Heart left ventricle (tissue), 16 donors: ENCODE measurements around the gene ZDHHC24. TPM values are rescaled to one million over a fixed set of nuclear protein-coding genes. Genes with fewer than 3 reads are reported as not detected.

ENCODE experiments used
- ATAC-seq, 4 donors: fragments of 200-7000 bp; cut with Tn5 transposase; one replicate each; pipeline ENCODE4 v1.9.1; 2020 to 2022; ENCODE audit warnings: moderate library complexity in 4 of 4, mild to moderate bottlenecking in 3 of 4, moderate number of reproducible peaks in 1 of 4
- DNase-seq, 5 donors: peaks; one replicate each; pipeline ENCODE4 v3.0.0-alpha.2; 2020
- H3K27ac ChIP-seq, 12 donors: fragments of 200-600 bp; sonication (generic) in 4 of 12; one replicate each; pipeline versions ENCODE4 v1.5.0 to v1.8.0; 2016 to 2022; ENCODE audit warnings: mild to moderate bottlenecking in 2 of 12
- H3K27me3 ChIP-seq, 9 donors: fragments of 200-600 bp; sonication (generic) in 2 of 9; one replicate each; pipeline versions ENCODE4 v1.5.1 to v1.8.0; 2016 to 2022; ENCODE audit warnings: mild to moderate bottlenecking in 3 of 9
- H3K36me3 ChIP-seq, 9 donors: fragments of 200-600 bp; sonication (generic) in 2 of 9; one replicate each; pipeline versions ENCODE4 v1.5.0 to v1.8.0; 2018 to 2022; ENCODE audit warnings: mild to moderate bottlenecking in 2 of 9
- H3K4me1 ChIP-seq, 12 donors: fragments of 200-600 bp; sonication (generic) in 4 of 12; one replicate each; pipeline versions ENCODE4 v1.5.0 to v1.8.0; 2016 to 2022; ENCODE audit warnings: mild to moderate bottlenecking in 3 of 12
- H3K4me3 ChIP-seq, 12 donors: fragments of 200-600 bp; sonication (generic) in 4 of 12; one replicate each; pipeline versions ENCODE4 v1.5.0 to v1.8.0; 2017 to 2022; ENCODE audit warnings: mild to moderate bottlenecking in 9 of 12, moderate library complexity in 4 of 12
- H3K9me3 ChIP-seq, 12 donors: fragments of 200-600 bp; sonication (generic) in 4 of 12; one replicate each; pipeline versions ENCODE4 v1.5.0 to v1.8.0; 2016 to 2022; ENCODE audit warnings: mild to moderate bottlenecking in 1 of 12
- POLR2A ChIP-seq, 2 donors: fragments of 450-650 bp; IDR thresholded peaks; one replicate each; pipeline ENCODE4 v1.6.1; 2017; ENCODE audit warnings: antibody characterized with exemption in 2 of 2, mild to moderate bottlenecking in 2 of 2, moderate library complexity in 2 of 2
- WGBS, 4 donors: extraction: QIAGEN DNeasy Blood & Tissue Kit in 2 of 4; methylation state at CpG; one replicate each; pipeline versions ENCODE4 v1.1.5 to v1.1.7; 2013 to 2018; 5-methylcytosine and 5-hydroxymethylcytosine counted together
- intact Hi-C, 10 donors: fragments of 100-400 bp; cut with DNase I; formaldehyde crosslinking; loops; one replicate each; pipeline versions ENCODE4 v1.11.1 to v1.14.2; 2022
- polyA plus RNA-seq, 2 donors: library from polyadenylated mRNA; stranded (reverse); fragments of 200-250 nt; gene quantifications; one replicate each; pipeline ENCODE4 v1.2.3, GENCODE V29; 2013
- total RNA-seq, 9 donors: library from RNA; depleted of rRNA in 2 of 9; stranded (reverse); fragments of >200 nt in 2 of 9; fragmentation: NEBNext Ultra II Directional in 3 of 9; extraction: Animal tissue kit (Norgen Biotek cat#: 25700) in 3 of 9; gene quantifications; one replicate each; pipeline versions ENCODE4 v1.1.0 to v1.2.4, GENCODE V29; 2016 to 2023
- TF ChIP-seq, protein P1 (sequence below), 12 donors: fragments of 200-600 bp; sonication (generic) in 4 of 12; IDR thresholded peaks; one replicate each; pipeline versions ENCODE4 v1.5.0 to v1.8.0; 2018 to 2022; ENCODE audit warnings: antibody characterized with exemption in 12 of 12, mild to moderate bottlenecking in 5 of 12
- donor health status: ischemic (EF 13 %, LVEDD 7.1; RV severe dilation, severe dysfunction).
- donor health status: healthy with polysubstance abuse.
- donor health status: DM: no; HTN: yes; CAD: no.
- donor health status: DM: no; HTN: no; CAD: no.
- donor health status: ischemic (EF 25% LVEDD 6.9; RV normal size, moderate dysfunction).
- donor health status: ischemic (EF 25% LVEDD 5.7; RV mildly dilated, moderate dysfunction).
- donor health status: healthy.
- donor health status: DM: yes; HTN: yes; CAD: no.
- donor health status: ischemic (EF 35%, LVEDD 5.7; RV mildly dilated, moderate dysfunction).
- donor health status: nonischemic (EF 11% LVEDD 7.7; RV severe dilation, severe dysfunction).
- donor health status: DM: yes; HTN: yes; CAD: no.
- donor health status: PGD.
- donor health status: ischemic (EF 29% LVEDD 5.4; RV normal size, mild dysfunction).
- donor health status: nonischemic (EF 23%, LVEDD 6.1; RV moderate dilation, normal function).

The ZDHHC24 gene
- total and polyA plus RNA-seq, 11 donors: 5.1 to 13.2 (median 6.7) TPM

DNA sequence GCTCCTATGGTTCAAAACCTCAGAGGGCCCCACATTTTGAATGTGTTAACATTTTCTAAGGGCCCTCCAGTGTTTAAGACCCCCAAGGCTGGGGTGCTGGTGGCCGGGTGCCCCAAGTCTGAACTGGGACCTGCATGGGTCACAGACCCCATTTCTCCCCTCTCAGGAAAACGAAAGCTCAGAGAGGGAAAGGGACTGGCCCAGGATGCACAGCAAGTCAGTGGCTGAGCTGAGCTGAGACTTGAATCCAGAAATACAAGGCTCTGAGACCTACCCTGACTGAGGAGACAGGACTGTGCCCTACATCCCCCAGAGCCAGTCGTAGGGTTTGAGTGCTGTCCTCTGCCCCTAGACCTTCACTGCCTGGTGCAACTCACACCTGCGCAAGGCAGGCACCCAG is 5.0 kb upstream of the ZDHHC24 start:
- H3K9me3 ChIP-seq: no peaks in the 10 kb centered on the region
- peaks cover 0 to 11% (median 7%) of the 10 kb centered on the region in 12 donors for H3K4me1 ChIP-seq
- no peak overlapping the region for H3K27ac ChIP-seq
- TF ChIP-seq, protein P1, sequence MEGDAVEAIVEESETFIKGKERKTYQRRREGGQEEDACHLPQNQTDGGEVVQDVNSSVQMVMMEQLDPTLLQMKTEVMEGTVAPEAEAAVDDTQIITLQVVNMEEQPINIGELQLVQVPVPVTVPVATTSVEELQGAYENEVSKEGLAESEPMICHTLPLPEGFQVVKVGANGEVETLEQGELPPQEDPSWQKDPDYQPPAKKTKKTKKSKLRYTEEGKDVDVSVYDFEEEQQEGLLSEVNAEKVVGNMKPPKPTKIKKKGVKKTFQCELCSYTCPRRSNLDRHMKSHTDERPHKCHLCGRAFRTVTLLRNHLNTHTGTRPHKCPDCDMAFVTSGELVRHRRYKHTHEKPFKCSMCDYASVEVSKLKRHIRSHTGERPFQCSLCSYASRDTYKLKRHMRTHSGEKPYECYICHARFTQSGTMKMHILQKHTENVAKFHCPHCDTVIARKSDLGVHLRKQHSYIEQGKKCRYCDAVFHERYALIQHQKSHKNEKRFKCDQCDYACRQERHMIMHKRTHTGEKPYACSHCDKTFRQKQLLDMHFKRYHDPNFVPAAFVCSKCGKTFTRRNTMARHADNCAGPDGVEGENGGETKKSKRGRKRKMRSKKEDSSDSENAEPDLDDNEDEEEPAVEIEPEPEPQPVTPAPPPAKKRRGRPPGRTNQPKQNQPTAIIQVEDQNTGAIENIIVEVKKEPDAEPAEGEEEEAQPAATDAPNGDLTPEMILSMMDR (IDR thresholded peaks at IDR 0.05): no peak
- no peak for TF ChIP-seq POLR2A (IDR thresholded peaks at IDR 0.05)
- no peaks in the 10 kb centered on the region for H3K36me3 ChIP-seq
- intact Hi-C loops: no loop called here
- 82 to 89% (median 86%) methylated on average over 4 of the region's 4 CpGs for WGBS, 4 donors
- no peaks in the 10 kb centered on the region for H3K27me3 ChIP-seq
- H3K4me3 ChIP-seq: no peak overlapping the region
- ATAC-seq: no peak
- no peak for DNase-seq

DNA sequence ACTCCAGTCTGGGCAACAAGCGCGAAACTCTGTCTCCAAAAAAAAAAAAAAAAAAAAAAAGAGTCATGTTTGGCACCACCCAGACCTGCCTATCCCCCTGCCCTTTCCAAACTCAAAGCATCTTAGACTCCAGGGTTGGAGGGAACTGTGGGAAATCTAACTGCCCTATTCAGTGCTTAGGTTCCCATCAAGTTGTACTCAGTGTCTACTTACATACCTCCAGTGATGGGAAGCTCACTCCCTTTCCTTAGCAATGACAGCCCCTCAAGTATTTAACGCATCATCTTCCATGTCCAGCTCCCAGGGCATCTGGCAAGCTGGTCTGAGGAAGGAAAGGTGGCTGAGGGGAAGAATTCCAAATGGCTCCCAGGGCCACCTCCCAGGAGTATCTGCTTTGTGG is 3.8 kb upstream of the ZDHHC24 start:
- TF ChIP-seq POLR2A (IDR thresholded peaks at IDR 0.05): no peak
- TF ChIP-seq, protein P1 (IDR thresholded peaks at IDR 0.05): no peak
- DNase-seq (no peak), ATAC-seq (no peak)
- Histone ChIP-seq H3K4me1 (peaks cover 2 to 21% (median 15%) of the 10 kb centered on the region in 12 donors), H3K27ac (no peak overlapping the region), H3K9me3 (no peaks in the 10 kb centered on the region), H3K27me3 (no peaks in the 10 kb centered on the region), H3K4me3 (no peak overlapping the region), H3K36me3 (no peaks in the 10 kb centered on the region)
- intact Hi-C loops: no loop called here
- WGBS, 4 donors: 87 to 99% (median 91%) methylated on average over 3 of the region's 3 CpGs

DNA sequence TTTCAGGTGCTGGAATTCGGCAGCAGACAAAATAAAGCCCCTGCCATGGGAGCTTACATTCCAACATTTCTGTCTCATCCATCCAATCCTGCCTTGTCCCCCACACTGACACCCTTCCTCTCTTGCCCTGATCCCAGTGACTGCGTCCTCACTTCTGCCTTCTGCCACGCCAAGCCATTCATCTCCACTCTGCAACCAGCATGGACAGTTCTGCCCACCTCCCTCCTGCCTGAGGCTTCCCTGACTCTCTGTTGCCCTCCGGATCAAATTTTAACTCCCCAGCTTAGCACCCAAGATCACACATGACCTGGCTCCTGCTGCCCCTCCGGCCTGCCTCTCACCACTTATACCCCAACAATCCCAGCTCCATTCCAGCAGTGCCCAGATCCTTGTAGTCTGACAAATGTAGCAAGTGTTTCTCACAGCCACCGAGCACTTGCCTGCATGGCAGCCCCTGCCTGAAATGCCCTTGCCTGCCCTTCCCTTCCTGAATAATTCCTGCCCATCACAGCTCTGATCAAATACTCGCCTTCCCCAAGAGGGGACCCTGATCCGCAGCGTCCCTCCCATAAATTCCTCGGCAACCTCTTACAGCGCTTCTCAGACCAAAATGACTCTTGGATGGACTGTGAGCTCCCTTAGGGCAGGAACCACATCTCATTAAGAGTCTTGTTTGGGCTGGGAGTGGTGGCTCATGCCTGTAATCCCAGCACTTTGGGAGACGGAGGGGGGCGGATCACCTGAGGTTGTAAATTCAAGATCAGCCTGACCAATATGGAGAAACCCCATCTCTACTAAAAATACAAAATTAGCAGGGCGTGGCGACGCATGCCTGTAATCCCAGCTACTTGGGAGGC is 3.2 kb upstream of the ZDHHC24 start:
- 53 to 55% (median 55%) methylated on average over 16 of the region's 16 CpGs for WGBS, 4 donors

GRCh38 chr11:66548041-66548440 is 2.2 kb upstream of the ZDHHC24 start:
- no peak overlapping the region for H3K4me3 ChIP-seq
- no peaks in the 10 kb centered on the region for H3K9me3 ChIP-seq
- peaks cover 2 to 37% (median 22%) of the 10 kb centered on the region in 12 donors for H3K4me1 ChIP-seq
- peak overlapping the region in 1 of 12 donors; percentile 85 for H3K27ac ChIP-seq
- DNase-seq (no peak), ATAC-seq (no peak)
- whole genome bisulfite sequencing, 4 donors: 45 to 60% (median 54%) methylated on average over 7 to 11 of the region's 11 CpGs
- no peaks in the 10 kb centered on the region for H3K27me3 ChIP-seq
- H3K36me3 ChIP-seq: peaks cover 0 to 2% (median 0%) of the 10 kb centered on the region in 9 donors
- intact Hi-C loops: no loop called here
- TF ChIP-seq, protein P1 (IDR thresholded peaks at IDR 0.05): no peak
- no peak for TF ChIP-seq POLR2A (IDR thresholded peaks at IDR 0.05)

More for the DNA sequence above, 3.2 kb upstream of the ZDHHC24 start:
- no peaks in the 10 kb centered on the region for H3K27me3 ChIP-seq
- ATAC-seq (no peak), DNase-seq (no peak)
- no peak overlapping the region for H3K4me3 ChIP-seq
- intact Hi-C loops: no loop called here
- TF ChIP-seq POLR2A (IDR thresholded peaks at IDR 0.05): no peak
- TF ChIP-seq, protein P1 (IDR thresholded peaks at IDR 0.05): no peak
- no peaks in the 10 kb centered on the region for H3K36me3 ChIP-seq
- H3K27ac ChIP-seq: no peak overlapping the region
- no peaks in the 10 kb centered on the region for H3K9me3 ChIP-seq
- H3K4me1 ChIP-seq: peaks cover 2 to 28% (median 19%) of the 10 kb centered on the region in 12 donors
